Lower leg skin (tissue), 4 donors: ENCODE data around the gene ADGRL3. TPM values are rescaled to one million over a fixed set of nuclear protein-coding genes. Genes with fewer than 3 reads are reported as not detected.

Source experiments
- DNase-seq, 2 donors: peaks; one replicate each; pipeline ENCODE4 v3.0.0-alpha.2; 2019; ENCODE audit warnings: low spot score in 2 of 2
- H3K4me3 ChIP-seq: fragments of 200-600 bp; sonication (generic); 2 replicates; pipeline ENCODE4 v1.5.1; 2017; ENCODE audit warnings: mild to moderate bottlenecking, low read depth; ENCODE audit not compliant: poor library complexity, severe bottlenecking
- POLR2A ChIP-seq, 2 donors: fragments of 450-650 bp; IDR thresholded peaks; one replicate each; pipeline ENCODE4 v1.6.1; 2016 to 2017; ENCODE audit warnings: antibody characterized with exemption in 2 of 2, mild to moderate bottlenecking in 1 of 2, moderate library complexity in 1 of 2
- WGBS, 2 donors: methylation state at CpG; one replicate each; pipeline ENCODE4 v1.1.5; 2018; 5-methylcytosine and 5-hydroxymethylcytosine counted together
- intact Hi-C: fragments of 100-400 bp; cut with DNase I; formaldehyde crosslinking; loops from one replicate; pipeline ENCODE4 v1.15.0; 2023; ENCODE audit warnings: low total_unique reads
- total RNA-seq, 4 donors: library from RNA; depleted of rRNA; stranded (reverse); fragments of >200 nt; gene quantifications; one replicate each; pipeline ENCODE4 v1.1.0, GENCODE V29; 2016
- TF ChIP-seq, protein P1 (sequence below), 3 donors: fragments of 450-650 bp; IDR thresholded peaks; one replicate each; pipeline ENCODE4 v1.5.1; 2016; ENCODE audit warnings: antibody characterized with exemption in 3 of 3, mild to moderate bottlenecking in 3 of 3, moderate library complexity in 2 of 3

The ADGRL3 gene
- total RNA-seq, 4 donors from 2014 or later: 1.8 to 21.2 (median 8.2) TPM

DNA sequence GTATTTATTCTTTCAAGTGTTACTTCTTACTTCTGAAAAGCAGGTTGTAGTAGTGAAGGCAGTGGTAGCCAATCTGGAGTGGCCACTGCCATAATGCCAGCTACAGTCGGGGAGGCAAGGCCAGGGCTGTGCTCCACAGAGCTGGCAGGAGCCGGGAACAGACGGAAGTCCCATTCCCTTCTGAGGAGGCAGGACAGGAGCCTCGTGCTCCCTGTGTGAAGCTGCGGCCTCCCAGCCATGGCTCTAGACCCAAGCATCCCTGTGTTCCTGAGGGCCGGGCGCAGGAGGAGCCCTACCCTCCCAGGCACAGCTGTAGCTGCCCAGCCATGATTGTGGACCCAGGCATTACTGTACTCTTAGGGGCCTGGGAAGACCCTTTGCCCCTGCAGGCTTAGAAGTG, 461.8 kb downstream of the ADGRL3 start:
- WGBS, 2 donors: 93 to 96% methylated on average over 7 of the region's 7 CpGs
- H3K4me3 ChIP-seq: no peak overlapping the region
- no peak for DNase-seq
- TF ChIP-seq, protein P1, sequence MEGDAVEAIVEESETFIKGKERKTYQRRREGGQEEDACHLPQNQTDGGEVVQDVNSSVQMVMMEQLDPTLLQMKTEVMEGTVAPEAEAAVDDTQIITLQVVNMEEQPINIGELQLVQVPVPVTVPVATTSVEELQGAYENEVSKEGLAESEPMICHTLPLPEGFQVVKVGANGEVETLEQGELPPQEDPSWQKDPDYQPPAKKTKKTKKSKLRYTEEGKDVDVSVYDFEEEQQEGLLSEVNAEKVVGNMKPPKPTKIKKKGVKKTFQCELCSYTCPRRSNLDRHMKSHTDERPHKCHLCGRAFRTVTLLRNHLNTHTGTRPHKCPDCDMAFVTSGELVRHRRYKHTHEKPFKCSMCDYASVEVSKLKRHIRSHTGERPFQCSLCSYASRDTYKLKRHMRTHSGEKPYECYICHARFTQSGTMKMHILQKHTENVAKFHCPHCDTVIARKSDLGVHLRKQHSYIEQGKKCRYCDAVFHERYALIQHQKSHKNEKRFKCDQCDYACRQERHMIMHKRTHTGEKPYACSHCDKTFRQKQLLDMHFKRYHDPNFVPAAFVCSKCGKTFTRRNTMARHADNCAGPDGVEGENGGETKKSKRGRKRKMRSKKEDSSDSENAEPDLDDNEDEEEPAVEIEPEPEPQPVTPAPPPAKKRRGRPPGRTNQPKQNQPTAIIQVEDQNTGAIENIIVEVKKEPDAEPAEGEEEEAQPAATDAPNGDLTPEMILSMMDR (IDR thresholded peaks at IDR 0.05): no peak
- no peak for TF ChIP-seq POLR2A (IDR thresholded peaks at IDR 0.05)
- intact Hi-C loops: no loop called here

DNA sequence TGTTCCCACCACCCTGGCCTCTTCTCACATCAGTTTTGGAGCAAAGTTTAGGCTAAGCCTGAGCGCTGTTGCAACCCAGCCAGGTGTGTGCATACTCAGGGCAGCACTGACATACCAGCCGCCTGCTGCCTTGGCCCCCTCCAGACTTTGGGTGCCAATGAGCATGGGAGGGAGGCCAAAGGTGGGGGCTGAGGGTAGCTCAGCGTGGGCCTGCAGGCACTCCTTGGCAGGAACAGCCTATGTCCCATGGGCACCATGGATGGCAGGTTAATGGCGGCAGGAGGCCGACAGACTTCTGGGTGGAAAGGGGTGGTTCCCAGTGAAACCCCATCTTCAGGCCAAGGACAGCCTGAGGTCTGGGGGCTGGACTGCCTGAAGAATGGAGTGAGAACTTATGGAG, 462.2 kb downstream of the ADGRL3 start:
- 100% methylated on average over 5 of the region's 5 CpGs for WGBS, 2 donors
- TF ChIP-seq POLR2A (IDR thresholded peaks at IDR 0.05): no peak
- TF ChIP-seq, protein P1 (IDR thresholded peaks at IDR 0.05): no peak
- intact Hi-C loops: no loop called here
- DNase-seq: no peak
- H3K4me3 ChIP-seq: no peak overlapping the region

DNA sequence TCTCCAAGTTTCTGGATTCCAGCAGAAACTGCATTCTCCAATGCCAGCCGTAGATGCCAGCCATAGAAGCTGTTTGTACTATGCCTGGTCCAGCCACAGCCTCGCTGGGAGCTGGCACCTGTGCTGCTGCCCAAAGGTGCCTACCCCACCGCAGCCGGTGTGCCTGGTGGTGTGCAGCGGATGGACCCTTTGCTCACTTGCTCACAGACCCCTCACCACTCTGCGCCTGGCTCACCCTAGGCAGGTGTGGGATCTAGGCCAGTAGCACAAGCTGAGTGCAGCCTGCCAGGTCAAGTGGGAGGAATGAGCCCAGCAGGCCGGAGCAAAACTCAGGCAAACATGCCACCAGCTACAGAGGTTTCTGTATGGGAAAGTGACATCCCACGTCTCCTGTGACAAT, 463.2 kb downstream of the ADGRL3 start:
- H3K4me3 ChIP-seq: no peak overlapping the region
- DNase-seq: peak in 1 of 2 donors; percentile 81
- 89 to 95% methylated on average over 7 to 8 of the region's 8 CpGs for WGBS, 2 donors
- intact Hi-C loops: no loop called here
- TF ChIP-seq, protein P1 (IDR thresholded peaks at IDR 0.05): no peak
- TF ChIP-seq POLR2A (IDR thresholded peaks at IDR 0.05): no peak

DNA sequence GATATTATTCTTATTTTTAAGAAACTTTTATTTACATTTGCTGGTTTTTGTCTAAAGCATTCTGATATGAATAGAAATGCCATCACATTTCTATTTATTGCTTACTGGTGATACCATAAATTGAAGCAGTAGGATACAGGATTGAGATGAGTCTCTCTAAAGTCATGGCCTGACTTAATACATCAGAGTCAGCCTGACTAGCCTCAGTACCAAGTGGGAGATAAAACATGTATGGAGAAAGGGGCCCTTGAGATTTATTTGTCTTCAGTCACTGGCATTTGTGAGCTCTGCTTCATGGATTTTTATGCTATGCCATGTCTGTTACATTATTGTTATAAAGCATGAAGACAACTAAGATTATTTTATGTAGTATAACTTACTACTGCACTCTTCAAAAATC, 465.5 kb downstream of the ADGRL3 start:
- TF ChIP-seq, protein P1 (IDR thresholded peaks at IDR 0.05): no peak
- TF ChIP-seq POLR2A (IDR thresholded peaks at IDR 0.05): no peak
- intact Hi-C loops: no loop called here
- H3K4me3 ChIP-seq: no peak overlapping the region
- DNase-seq: no peak

DNA sequence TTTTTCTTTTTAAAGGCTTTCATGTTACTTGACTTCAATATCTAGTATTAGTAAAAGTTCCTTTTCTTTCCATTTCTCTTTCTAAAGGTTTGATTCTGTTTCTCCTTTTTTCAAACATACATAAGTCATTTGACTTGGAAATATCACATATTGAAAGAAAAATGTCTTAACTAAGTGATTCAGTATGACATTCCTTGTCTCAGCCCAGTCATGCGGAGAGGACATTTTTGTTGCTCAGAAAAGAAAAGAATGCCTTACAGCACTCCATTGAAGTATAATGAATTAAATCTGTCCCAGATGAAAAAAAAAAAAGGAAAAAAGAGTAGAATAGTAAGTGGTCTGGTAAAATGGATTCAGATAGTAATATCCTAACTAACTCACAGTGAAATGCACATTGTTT, 466.1 kb downstream of the ADGRL3 start:
- no peak overlapping the region for H3K4me3 ChIP-seq
- TF ChIP-seq, protein P1 (IDR thresholded peaks at IDR 0.05): no peak
- TF ChIP-seq POLR2A (IDR thresholded peaks at IDR 0.05): no peak
- 57 to 76% methylated on average over 1 of the region's 1 CpG for WGBS, 2 donors
- intact Hi-C loops: no loop called here
- DNase-seq: no peak

DNA sequence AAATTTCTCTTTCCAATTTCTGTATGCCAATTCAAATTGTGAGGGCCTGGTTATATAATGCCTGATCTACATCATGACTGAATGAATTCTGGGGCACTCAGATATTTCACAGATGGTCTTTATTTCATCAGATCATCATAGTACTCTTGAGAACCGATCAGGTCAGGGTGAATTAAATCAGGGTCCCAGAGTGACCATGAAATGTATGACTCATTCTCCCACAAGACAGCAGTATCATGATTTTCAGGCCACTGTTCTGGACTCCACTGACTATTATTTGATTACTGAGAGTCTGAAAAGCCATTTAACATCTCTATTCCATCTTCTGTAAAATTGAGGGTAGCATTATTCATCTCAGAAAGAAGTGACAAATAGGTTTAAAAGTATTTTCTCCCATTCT, 471.5 kb downstream of the ADGRL3 start:
- 58 to 62% methylated on average over 1 of the region's 1 CpG for WGBS, 2 donors
- no peak overlapping the region for H3K4me3 ChIP-seq
- no peak for DNase-seq
- no peak for TF ChIP-seq POLR2A (IDR thresholded peaks at IDR 0.05)
- TF ChIP-seq, protein P1 (IDR thresholded peaks at IDR 0.05): no peak
- intact Hi-C loops: no loop called here
